PFSK-1 (cell line): ENCODE measurements around the gene NAV3.

Source experiments
- SIN3A ChIP-seq: IDR thresholded peaks from 2 replicates; pipeline ENCODE4 v1.6.1; 2012; ENCODE audit warnings: mild to moderate bottlenecking, low read length, moderate library complexity, borderline replicate concordance; ENCODE audit not compliant: insufficient read depth
- TAF1 ChIP-seq: IDR thresholded peaks from 2 replicates; pipeline ENCODE4 v1.6.1; 2012; ENCODE audit warnings: low read length, control low read depth, borderline replicate concordance; ENCODE audit not compliant: insufficient read depth

DNA sequence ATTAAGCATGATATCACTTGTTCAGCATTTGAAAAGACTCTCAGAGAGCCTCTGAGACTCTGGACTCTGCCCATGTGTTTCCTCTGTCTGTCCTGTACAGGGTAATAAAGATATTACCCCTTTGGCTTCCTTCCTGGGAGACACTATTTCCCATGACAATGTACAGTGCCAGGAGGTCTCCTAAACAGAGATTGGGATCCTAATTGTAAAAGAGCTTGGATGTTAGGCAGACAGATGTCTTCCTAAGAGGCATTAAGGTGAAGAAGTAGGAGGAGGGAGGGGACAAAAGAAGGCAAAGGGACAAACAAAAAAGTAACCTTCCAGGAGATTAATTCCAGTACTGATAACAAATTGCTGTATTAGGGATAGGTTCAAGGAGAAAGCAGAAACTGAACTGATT is 45.5 kb upstream of the NAV3 start:
- no peak for TF ChIP-seq SIN3A
- no peak for TF ChIP-seq TAF1
